ENCODE data around the gene ARHGAP8. TPM values are rescaled to one million over a fixed set of nuclear protein-coding genes. Genes with fewer than 3 reads are reported as not detected.

ARHGAP8 gene
- total RNA-seq, 4 donors from 2014 or later: 1.7 to 5.7 (median 3.0) TPM

DNA sequence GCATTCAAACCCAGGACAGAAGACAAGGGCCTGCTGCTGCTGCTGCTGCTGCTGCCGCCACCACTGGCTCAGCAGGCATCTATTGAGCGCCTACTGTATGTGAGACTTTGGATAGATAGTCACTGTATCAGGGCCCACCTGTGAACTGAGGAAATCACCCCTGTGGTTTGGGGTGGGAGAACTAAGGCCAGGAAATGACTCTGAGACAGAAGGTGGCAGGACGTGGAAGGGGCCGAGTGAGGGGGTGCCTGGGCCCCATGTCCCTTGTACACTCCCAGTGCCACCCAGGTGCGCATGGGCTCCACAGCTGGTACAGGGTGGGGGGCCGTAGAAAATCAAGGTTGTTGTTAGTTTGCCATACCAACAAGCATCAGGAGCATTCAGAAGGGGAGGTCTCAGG, 50.6 kb downstream of the ARHGAP8 start:
- H3K27me3 ChIP-seq: no peaks in the 10 kb centered on the region

DNA sequence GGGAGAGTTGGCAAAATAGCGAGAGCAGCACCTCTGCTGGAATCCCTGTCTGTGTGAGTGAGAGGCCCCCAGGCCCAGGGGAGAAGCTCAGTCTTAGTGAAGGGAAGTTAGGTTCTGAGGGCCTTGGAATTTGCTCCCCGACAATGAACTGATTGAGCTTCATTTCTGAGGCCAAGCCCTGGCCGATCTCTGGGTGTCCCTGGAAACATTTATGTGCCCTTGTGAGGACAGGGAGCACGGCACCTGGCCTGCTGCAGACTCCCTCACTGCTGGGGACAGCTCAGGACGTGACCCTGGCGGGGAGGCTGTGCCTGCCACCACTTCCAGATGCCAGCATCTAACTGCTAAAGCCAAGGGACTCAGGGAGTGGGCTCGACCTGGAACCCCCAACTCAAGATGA, 52.0 kb downstream of the ARHGAP8 start:
- Histone ChIP-seq H3K27ac (no peak overlapping the region), H3K4me3 (no peak overlapping the region), H3K4me1 (no peaks in the 10 kb centered on the region), H3K9me3 (no peaks in the 10 kb centered on the region), H3K36me3 (no peaks in the 10 kb centered on the region), H3K27me3 (no peaks in the 10 kb centered on the region)
- TF ChIP-seq POLR2A (IDR thresholded peaks at IDR 0.05) (no peak), EP300 (IDR thresholded peaks at IDR 0.05) (no peak)
- TF ChIP-seq, protein P1, sequence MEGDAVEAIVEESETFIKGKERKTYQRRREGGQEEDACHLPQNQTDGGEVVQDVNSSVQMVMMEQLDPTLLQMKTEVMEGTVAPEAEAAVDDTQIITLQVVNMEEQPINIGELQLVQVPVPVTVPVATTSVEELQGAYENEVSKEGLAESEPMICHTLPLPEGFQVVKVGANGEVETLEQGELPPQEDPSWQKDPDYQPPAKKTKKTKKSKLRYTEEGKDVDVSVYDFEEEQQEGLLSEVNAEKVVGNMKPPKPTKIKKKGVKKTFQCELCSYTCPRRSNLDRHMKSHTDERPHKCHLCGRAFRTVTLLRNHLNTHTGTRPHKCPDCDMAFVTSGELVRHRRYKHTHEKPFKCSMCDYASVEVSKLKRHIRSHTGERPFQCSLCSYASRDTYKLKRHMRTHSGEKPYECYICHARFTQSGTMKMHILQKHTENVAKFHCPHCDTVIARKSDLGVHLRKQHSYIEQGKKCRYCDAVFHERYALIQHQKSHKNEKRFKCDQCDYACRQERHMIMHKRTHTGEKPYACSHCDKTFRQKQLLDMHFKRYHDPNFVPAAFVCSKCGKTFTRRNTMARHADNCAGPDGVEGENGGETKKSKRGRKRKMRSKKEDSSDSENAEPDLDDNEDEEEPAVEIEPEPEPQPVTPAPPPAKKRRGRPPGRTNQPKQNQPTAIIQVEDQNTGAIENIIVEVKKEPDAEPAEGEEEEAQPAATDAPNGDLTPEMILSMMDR (IDR thresholded peaks at IDR 0.05): no peak
- WGBS, 2 donors: 69 to 78% methylated on average over 7 of the region's 7 CpGs
- no peak for DNase-seq (ENCODE audit: low spot score in 2 of 2)

More for the DNA sequence above, 50.6 kb downstream of the ARHGAP8 start:
- 77 to 83% methylated on average over 6 of the region's 6 CpGs for WGBS, 2 donors
- Histone ChIP-seq H3K4me1 (no peaks in the 10 kb centered on the region), H3K27ac (no peak overlapping the region), H3K36me3 (no peaks in the 10 kb centered on the region), H3K4me3 (no peak overlapping the region), H3K9me3 (no peaks in the 10 kb centered on the region)
- TF ChIP-seq, protein P1 (IDR thresholded peaks at IDR 0.05): no peak
- TF ChIP-seq POLR2A (IDR thresholded peaks at IDR 0.05) (no peak), EP300 (IDR thresholded peaks at IDR 0.05) (no peak)
- DNase-seq (ENCODE audit: low spot score in 2 of 2): no peak

DNA sequence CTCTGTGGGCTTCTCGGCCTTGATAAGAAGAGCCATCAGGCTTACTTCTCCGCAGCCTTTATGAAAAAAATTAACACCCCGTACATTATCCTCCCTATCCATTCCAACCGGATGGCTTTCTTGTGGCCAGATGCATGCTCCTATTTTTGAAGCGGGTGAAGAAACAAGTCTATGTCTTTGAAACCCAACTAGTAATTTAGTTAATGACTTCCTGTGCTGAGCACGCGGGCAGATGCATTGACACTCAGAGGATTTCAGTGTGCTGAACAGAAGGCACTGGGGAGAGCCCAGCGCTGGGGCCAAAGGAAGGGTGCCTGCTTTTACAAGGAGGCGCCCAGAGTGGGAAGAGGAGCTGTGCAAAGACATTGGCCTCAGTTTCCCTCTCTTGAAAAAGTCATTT, 53.3 kb downstream of the ARHGAP8 start:
- Histone ChIP-seq H3K9me3 (no peaks in the 10 kb centered on the region), H3K36me3 (no peaks in the 10 kb centered on the region), H3K27me3 (no peaks in the 10 kb centered on the region), H3K4me1 (no peaks in the 10 kb centered on the region), H3K27ac (no peak overlapping the region), H3K4me3 (no peak overlapping the region)
- TF ChIP-seq, protein P1 (IDR thresholded peaks at IDR 0.05): no peak
- TF ChIP-seq POLR2A (IDR thresholded peaks at IDR 0.05) (no peak), EP300 (IDR thresholded peaks at IDR 0.05) (no peak)
- 60 to 62% methylated on average over 9 of the region's 9 CpGs for WGBS, 2 donors
- DNase-seq (ENCODE audit: low spot score in 2 of 2): no peak

DNA sequence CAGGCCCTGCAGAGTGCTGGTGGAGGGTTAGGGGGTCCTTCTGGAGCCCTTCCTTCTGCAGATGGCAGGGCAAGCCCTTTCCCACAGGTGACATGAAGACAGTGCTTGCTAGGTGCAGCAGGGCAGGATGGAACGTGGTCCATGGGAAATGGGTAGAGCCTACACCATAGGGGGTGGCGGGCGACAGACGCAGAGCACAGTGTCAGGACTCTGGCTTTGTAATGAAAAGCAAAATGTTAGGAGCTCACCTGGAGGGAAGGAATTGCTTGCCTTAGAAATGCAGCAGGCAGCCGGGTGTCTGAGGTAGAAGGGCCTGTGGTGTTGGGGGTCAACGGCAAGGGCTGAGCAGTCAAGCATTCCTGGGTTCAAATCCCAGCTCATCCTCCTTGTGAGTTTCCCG, 54.9 kb downstream of the ARHGAP8 start:
- Histone ChIP-seq H3K9me3 (no peaks in the 10 kb centered on the region), H3K36me3 (no peaks in the 10 kb centered on the region), H3K27ac (no peak overlapping the region), H3K4me1 (no peaks in the 10 kb centered on the region), H3K27me3 (no peaks in the 10 kb centered on the region), H3K4me3 (no peak overlapping the region)
- no peak for DNase-seq (ENCODE audit: low spot score in 2 of 2)
- TF ChIP-seq POLR2A (IDR thresholded peaks at IDR 0.05) (no peak), EP300 (IDR thresholded peaks at IDR 0.05) (no peak)
- TF ChIP-seq, protein P1 (IDR thresholded peaks at IDR 0.05): no peak
- WGBS, 2 donors: 68 to 72% methylated on average over 7 of the region's 7 CpGs

DNA sequence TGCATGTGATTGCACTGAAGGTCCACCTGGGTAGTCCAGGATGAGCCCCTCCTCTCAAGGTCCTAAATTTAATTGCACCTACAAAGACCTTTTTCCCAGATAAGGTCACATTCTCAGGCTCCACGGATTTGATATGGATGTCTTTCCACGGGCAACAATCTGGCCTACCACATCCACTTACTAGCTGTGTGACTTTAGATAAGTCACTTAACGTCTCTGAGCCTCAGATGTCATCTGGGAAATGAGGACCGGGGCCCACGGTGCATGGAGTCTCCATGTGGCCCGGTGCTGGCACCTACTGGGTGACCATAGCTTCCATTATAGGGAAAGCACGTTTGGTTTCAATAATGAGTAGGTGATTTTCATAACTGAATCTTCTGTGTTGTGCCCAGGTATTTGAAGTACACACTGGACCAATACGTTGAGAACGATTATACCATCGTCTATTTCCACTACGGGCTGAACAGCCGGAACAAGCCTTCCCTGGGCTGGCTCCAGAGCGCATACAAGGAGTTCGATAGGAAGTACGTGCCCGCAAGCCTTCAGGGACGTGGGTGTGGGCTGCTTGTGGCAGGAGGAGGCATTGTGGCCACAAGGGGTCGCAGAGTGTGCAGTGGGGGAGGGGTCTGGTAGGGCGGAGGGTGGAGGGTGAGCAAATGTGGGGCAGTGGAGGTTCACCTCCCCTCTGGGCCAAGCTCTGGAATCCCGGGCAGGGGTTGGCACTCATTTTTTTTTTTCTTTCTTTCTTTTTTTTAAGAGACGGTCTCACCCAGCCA, 55.7 kb downstream of the ARHGAP8 start:
- TF ChIP-seq POLR2A (IDR thresholded peaks at IDR 0.05) (no peak), EP300 (IDR thresholded peaks at IDR 0.05) (no peak)
- TF ChIP-seq, protein P1 (IDR thresholded peaks at IDR 0.05): no peak
- H3K36me3 ChIP-seq: no peaks in the 10 kb centered on the region
- no peaks in the 10 kb centered on the region for H3K27me3 ChIP-seq
- H3K4me1 ChIP-seq: no peaks in the 10 kb centered on the region
- H3K4me3 ChIP-seq: no peak overlapping the region
- DNase-seq (ENCODE audit: low spot score in 2 of 2): no peak
- no peak overlapping the region for H3K27ac ChIP-seq
- peaks cover 0 to 8% (median 0%) of the 10 kb centered on the region in 4 donors for H3K9me3 ChIP-seq
- WGBS, 2 donors: 63% methylated on average over 21 of the region's 21 CpGs

All from tibial nerve (tissue), 4 donors.